Measurements from ENCODE around the gene RNF213. TPM values are rescaled to one million over a fixed set of nuclear protein-coding genes. Genes with fewer than 3 reads are reported as not detected.
A peak's percentile ranks its signal among the peaks of the same experiment; 100 is the strongest.

Gene RNF213
- polyA plus RNA-seq, 12 donors, result 27.9 to 64.9 (median 35.8) TPM; not detected in 1

GRCh38 chr17:80429356-80430275 is 169.0 kb downstream of the RNF213 start:
- no peak for DNase-seq

- no peak for DNase-seq
Observed at GRCh38 chr17:80430446-80431245, 170.0 kb downstream of the RNF213 start.

- no peak for DNase-seq
Observed at GRCh38 chr17:80431246-80432195, 170.9 kb downstream of the RNF213 start.

GRCh38 chr17:80432350-80432955 is 171.8 kb downstream of the RNF213 start:
- no peak for DNase-seq

DNA sequence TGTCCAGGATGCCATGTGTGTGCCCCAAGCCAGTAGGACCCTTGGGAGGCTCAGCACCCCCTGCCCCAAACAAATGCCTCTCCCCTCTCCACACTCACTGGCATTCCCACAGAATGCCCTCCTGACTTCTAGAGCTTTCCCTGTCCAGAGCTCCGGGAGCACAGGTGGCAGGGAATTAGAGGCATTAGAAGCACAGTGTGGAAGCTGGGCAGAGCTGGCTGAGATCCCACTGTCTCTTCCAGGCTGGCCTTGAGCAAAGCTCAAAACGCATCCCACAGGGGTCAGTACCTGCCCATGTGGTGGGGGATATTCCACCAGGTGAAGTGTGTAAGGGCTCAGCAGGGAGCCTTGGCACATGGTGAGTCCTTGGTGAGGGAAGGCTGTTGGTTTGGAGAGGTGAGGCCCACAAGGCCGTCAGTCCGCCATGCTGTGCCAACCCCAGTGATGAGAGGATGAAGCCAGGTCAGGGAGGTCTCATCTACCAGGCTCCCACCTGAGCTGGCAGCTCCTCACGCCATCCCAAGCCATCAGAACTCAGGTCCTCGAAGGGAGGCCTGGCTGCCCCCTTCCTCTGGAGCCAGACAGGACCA is 172.4 kb downstream of the RNF213 start:
- no peak for DNase-seq

- DNase-seq, result no peak
Observed at GRCh38 chr17:80433916-80434666, 173.4 kb downstream of the RNF213 start.

- DNase-seq, result no peak
Observed at GRCh38 chr17:80437532-80437931, 176.9 kb downstream of the RNF213 start.

DNA sequence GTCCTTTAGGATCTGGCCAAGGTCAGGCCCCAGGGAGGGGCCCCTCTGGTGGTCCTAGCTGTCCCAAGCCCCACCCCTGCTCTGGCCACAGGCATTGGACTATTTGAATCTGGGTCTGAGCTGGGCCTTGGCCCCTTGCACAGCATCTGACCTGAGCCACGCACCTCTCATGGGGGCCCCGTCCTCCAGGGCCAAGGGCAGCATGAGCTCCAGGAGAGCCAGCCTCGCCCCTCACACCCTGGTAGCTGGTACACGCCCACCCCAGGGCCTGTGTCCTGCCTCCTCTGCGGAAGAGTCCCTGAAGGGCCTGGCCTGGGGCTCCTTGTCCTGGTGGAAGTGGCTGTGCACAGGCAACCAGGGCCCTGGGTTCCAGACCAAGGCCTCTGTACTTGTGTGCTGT is 178.2 kb downstream of the RNF213 start:
- DNase-seq, result no peak

DNA sequence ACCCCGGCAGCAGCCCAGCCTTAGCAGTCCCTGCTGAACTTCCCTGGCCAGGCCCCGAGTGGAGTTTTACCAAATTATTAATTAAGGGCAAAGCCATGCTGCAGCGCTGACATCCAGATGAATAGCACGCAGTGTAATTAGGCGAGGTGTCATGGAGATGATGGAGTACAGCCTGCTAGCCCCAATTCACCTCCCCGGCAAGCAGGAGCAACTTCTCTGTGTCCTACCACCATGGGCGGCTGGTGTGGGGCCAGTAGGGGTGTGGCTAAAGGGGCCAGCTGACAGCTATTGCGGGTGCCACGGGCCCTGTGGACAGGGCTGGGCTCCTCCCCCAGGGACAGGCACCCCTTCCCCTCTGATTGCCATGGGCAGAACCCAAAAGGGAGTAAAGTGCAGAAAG is 178.8 kb downstream of the RNF213 start:
- no peak for DNase-seq

DNA sequence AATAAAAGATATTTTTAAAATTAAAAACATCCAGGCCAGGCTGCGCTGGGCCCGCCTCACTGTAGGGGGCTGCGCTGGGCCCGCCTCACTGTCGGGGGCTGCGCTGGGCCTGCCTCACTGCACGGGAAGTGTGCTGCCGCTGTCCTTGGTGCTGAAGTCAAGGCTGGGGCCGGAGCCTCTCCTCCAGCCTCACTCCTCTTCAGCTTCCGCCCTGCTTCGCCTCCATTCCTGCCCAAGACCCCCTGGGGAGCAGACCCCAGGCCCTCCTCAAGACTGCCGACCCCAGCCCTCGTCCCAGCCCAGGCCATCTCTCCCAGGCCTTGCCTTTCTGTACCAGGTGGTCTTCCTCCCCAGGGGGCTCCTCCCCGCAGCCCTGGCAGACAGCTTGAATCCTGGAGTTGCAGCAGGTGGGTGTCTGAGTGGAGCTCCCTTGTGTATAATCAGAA is 180.5 kb downstream of the RNF213 start:
- DNase-seq, result peak; percentile 66

- DNase-seq, result no peak
Observed at GRCh38 chr17:80441598-80442322, 181.1 kb downstream of the RNF213 start.

DNA sequence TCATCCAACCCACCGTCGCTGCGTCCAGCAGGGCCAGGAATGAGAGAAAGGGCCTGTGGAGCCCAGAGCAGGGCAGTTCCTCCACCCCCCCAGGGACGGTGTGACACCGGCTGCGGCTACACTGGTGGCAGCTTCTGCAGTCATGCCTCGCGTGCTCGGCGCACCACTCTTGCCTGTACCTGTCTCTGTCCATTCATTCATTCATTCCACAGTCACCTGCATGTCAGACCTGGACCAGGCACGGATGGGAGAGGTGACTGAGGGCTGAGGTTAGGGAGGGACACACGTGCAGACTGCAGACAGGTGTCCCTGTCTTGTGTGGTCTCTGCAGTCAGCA is 181.6 kb downstream of the RNF213 start:
- DNase-seq, result no peak

- no peak for DNase-seq
Observed at GRCh38 chr17:80442764-80443163, 182.1 kb downstream of the RNF213 start.

DNA sequence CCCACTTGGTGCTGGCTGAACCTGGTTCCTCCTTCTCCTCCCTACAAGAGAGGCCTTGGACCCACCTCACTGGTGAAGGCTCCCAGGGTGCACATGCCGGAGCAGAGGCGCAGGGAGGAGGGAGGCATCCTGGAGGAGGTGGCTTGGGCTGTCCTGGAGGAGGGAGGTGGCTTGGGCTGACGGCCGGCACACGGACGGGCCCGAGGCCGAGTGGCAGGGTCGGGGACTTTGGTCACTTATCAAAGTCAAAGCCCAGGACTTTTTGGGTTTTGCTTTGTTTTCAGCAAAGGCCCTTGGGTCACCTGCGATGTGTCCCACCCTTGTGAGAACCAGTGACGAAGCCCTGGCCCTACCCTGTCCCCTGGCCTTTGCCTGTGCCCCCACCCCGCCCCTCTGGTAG is 182.8 kb downstream of the RNF213 start:
- no peak for DNase-seq

DNA sequence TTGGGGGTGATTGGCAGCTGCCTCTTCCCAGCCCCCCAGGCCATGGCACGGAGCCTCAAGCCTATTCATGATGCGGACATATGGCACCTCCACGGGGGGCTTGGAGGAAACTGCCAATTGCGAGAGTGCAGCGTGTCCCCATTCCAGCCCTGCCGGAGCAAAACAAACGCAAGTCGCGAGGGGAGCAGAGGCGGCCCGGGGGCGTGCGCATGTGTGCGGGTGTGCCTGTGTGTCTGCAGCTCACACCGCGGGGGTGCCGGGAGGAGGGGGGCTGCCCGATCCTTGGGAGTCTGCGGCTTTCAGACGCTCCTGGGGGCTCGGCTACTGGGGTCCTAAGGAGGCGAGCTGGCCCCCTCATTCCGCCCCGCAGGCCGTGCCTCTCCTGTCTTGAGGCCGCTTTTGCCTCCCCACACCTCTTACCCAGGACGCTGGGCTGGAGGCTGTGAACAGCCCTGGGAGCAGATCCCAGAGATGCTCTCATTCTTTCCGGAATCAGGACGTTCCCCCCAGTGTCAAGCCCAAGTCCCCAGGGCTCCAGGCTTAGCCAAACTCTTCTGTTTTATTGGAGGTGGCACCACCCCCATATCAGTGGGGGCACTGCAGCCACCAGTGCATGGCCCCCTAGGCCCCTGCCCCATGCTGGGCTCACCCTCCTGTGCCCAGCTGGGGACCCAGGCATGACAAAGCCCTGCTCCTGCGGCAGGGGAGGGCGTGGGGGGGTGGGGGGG is 183.4 kb downstream of the RNF213 start:
- no peak for DNase-seq

- DNase-seq, result no peak
Observed at GRCh38 chr17:80444644-80444979, 184.0 kb downstream of the RNF213 start.

- DNase-seq, result no peak
Observed at GRCh38 chr17:80445007-80445725, 184.5 kb downstream of the RNF213 start.

DNA sequence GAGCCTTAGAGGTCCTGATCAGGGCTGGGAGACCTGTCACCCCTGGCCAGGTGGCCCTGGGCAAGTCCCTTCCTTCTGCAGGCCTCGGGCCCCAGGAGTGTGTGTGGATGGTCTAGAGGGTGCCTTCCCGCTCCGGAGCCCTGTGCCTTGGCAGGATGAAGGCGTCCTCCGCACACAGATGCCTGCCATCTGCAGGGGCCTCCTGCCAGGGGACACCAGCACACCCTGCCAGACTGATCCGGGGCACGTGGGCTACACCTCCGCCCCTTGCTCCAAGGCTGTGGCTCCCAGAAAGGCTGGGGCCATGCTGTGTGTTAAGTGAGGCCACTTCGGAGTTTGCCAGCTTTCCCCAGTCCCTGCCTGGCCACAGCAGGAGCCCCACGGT is 185.1 kb downstream of the RNF213 start:
- no peak for DNase-seq
